Neuronal stem cell (in vitro differentiated cells): ENCODE results near the gene PLXNA4.

Experiments
- DNase-seq: peaks from one replicate; pipeline ENCODE4 v3.0.0-alpha.2; 2013; ENCODE audit warnings: low spot score
- H2AFZ ChIP-seq: one replicate; pipeline ENCODE4 v1.6.1; 2013; ENCODE audit warnings: mild to moderate bottlenecking, low read length, inconsistent platforms
- H2AK5ac ChIP-seq: 2 replicates; pipeline ENCODE4 v1.6.1; 2013; ENCODE audit warnings: low read depth, mild to moderate bottlenecking, inconsistent platforms, low read length, moderate library complexity, mixed read lengths
- H2BK120ac ChIP-seq: 2 replicates; pipeline ENCODE4 v1.6.1; 2013; ENCODE audit warnings: low read depth, mild to moderate bottlenecking, inconsistent platforms, low read length, moderate library complexity, mixed read lengths
- H2BK12ac ChIP-seq: one replicate; pipeline ENCODE4 v1.6.1; 2013; ENCODE audit warnings: low read length, inconsistent platforms
- H2BK15ac ChIP-seq: 2 replicates; pipeline ENCODE4 v1.6.1; 2013; ENCODE audit warnings: mild to moderate bottlenecking, low read length, inconsistent platforms, mixed read lengths
- H2BK5ac ChIP-seq: one replicate; pipeline ENCODE4 v1.6.1; 2013; ENCODE audit warnings: inconsistent platforms, mild to moderate bottlenecking, low read length, moderate library complexity
- H3K14ac ChIP-seq: one replicate; pipeline ENCODE4 v1.6.1; 2013; ENCODE audit warnings: low read length, inconsistent platforms
- H3K18ac ChIP-seq: 2 replicates; pipeline ENCODE4 v1.6.1; 2013; ENCODE audit warnings: low read length, inconsistent platforms
- H3K23ac ChIP-seq: 2 replicates; pipeline ENCODE4 v1.6.1; 2013; ENCODE audit warnings: low read depth, mild to moderate bottlenecking, mixed read lengths, low read length, inconsistent platforms; ENCODE audit not compliant: poor library complexity
- H3K27ac ChIP-seq: replicated peaks from 3 replicates; pipeline ENCODE4 v1.5.1; 2013; ENCODE audit warnings: low read length, inconsistent platforms
- H3K27me3 ChIP-seq, 3 experiments: 2 replicates each; pipeline ENCODE4 v1.6.1; 2013; ENCODE audit warnings: low read length in 3 of 3, mild to moderate bottlenecking in 2 of 3, inconsistent platforms in 1 of 3, low read depth in 1 of 3, mixed read lengths in 1 of 3, moderate library complexity in 1 of 3; ENCODE audit not compliant: control insufficient read depth in 3 of 3, insufficient read depth in 3 of 3
- H3K36me3 ChIP-seq, 2 donors: replicated peaks in 1 of 2; 2 replicates each; pipeline ENCODE4 v1.6.1; 2013; ENCODE audit warnings: low read length in 2 of 2; ENCODE audit not compliant: control insufficient read depth in 2 of 2, insufficient read depth in 2 of 2
- H3K4ac ChIP-seq: 2 replicates; pipeline ENCODE4 v1.6.1; 2013; ENCODE audit warnings: inconsistent platforms, mild to moderate bottlenecking, low read length, moderate library complexity
- H3K4me1 ChIP-seq, 2 donors: 1 replicate in 1 of 2; 2 replicates in 1 of 2; pipeline ENCODE4 v1.6.1; 2013; ENCODE audit warnings: low read length in 2 of 2, low read depth in 1 of 2; ENCODE audit not compliant: control insufficient read depth in 2 of 2, insufficient read depth in 1 of 2
- H3K4me2 ChIP-seq: one replicate; pipeline ENCODE4 v1.6.1; 2013; ENCODE audit warnings: mild to moderate bottlenecking, low read length, inconsistent platforms; ENCODE audit not compliant: insufficient read depth, poor library complexity, severe bottlenecking
- H3K4me3 ChIP-seq, 2 donors: 2 replicates each; pipeline ENCODE4 v1.5.1; 2013; ENCODE audit warnings: low read length in 2 of 2, mild to moderate bottlenecking in 2 of 2, inconsistent platforms in 1 of 2, moderate library complexity in 1 of 2
- H3K79me1 ChIP-seq: one replicate; pipeline ENCODE4 v1.6.1; 2013; ENCODE audit warnings: low read depth, mild to moderate bottlenecking, inconsistent platforms, low read length, moderate library complexity
- H3K9ac ChIP-seq: one replicate; pipeline ENCODE4 v1.6.1; 2013; ENCODE audit warnings: mild to moderate bottlenecking, low read depth, low read length, inconsistent platforms; ENCODE audit not compliant: poor library complexity
- H3K9me3 ChIP-seq, 2 donors: replicated peaks in 1 of 2; 2 replicates each; pipeline versions ENCODE3 to v1.6.1; 2013; ENCODE audit warnings: low read length in 2 of 2, mild to moderate bottlenecking in 2 of 2, inconsistent platforms in 1 of 2, low read depth in 1 of 2, mixed read lengths in 1 of 2, moderate library complexity in 1 of 2; ENCODE audit not compliant: control insufficient read depth in 2 of 2, insufficient read depth in 1 of 2
- H4K8ac ChIP-seq: one replicate; pipeline ENCODE4 v1.6.1; 2013; ENCODE audit warnings: low read depth, mild to moderate bottlenecking, inconsistent platforms, low read length, moderate library complexity
- H4K91ac ChIP-seq: one replicate; pipeline ENCODE4 v1.6.1; 2013; ENCODE audit warnings: low read length, low read depth, mild to moderate bottlenecking, inconsistent platforms; ENCODE audit not compliant: poor library complexity
- WGBS, 2 donors: extraction: QIAGEN DNeasy Blood & Tissue Kit; methylation state at CpG; one replicate each; pipeline ENCODE4 v1.1.7; 2013; ENCODE audit warnings: missing lambda C conversion rate in 2 of 2, mixed read lengths in 1 of 2; ENCODE audit not compliant: insufficient read length in 2 of 2, insufficient replicate concordance in 1 of 2; ENCODE audit errors: extremely low coverage in 2 of 2; 5-methylcytosine and 5-hydroxymethylcytosine counted together

The PLXNA4 gene

DNA sequence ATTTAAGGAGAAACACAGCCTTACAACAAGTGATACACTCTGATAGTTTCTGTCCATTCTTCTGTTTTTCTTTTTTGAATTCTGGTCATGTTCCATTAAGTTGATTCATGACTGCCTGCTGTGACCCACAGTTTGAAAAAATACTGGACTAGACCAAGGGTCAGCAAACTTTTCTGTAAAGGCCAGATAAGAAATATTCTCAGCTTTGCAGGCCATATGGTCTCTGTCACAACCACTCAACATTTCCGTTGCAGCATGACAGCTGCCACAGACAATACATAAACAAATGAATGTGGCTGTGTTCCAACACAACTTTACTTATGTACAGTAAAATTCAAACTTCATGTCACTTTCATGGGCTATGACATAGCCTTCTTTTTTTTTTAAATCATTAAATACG is 156.7 kb downstream of the PLXNA4 start:
- no peak overlapping the region for H2AFZ ChIP-seq
- H3K4me3 ChIP-seq, result no peak overlapping the region
- no peaks in the 10 kb centered on the region for H3K79me1 ChIP-seq
- H3K27ac ChIP-seq, result no peak overlapping the region
- H3K23ac ChIP-seq, result no peak overlapping the region
- no peak overlapping the region for H2BK12ac ChIP-seq
- H3K4me2 ChIP-seq, result no peak overlapping the region
- H3K18ac ChIP-seq, result no peak overlapping the region
- H2BK5ac ChIP-seq, result no peak overlapping the region
- no peak overlapping the region for H3K9ac ChIP-seq
- no peak overlapping the region for H4K8ac ChIP-seq
- no peak overlapping the region for H2BK15ac ChIP-seq
- peaks cover 0 to 14% of the 10 kb centered on the region in 2 donors for H3K4me1 ChIP-seq
- DNase-seq, result no peak
- no peaks in the 10 kb centered on the region for H3K9me3 ChIP-seq
- H4K91ac ChIP-seq, result no peak overlapping the region
- H3K36me3 ChIP-seq, result no peaks in the 10 kb centered on the region
- H2BK120ac ChIP-seq, result no peak overlapping the region
- no CpG with 5 or more reads among the region's 2 CpGs for WGBS, 2 donors
- H3K14ac ChIP-seq, result no peak overlapping the region
- H2AK5ac ChIP-seq, result no peak overlapping the region
- no peak overlapping the region for H3K4ac ChIP-seq
- H3K27me3 ChIP-seq, result no peaks in the 10 kb centered on the region

- H3K27me3 ChIP-seq, result no peaks in the 10 kb centered on the region
- H2BK5ac ChIP-seq, result no peak overlapping the region
- H3K9ac ChIP-seq, result no peak overlapping the region
- H3K4me1 ChIP-seq, result peaks cover 0 to 7% of the 10 kb centered on the region in 2 donors
- no peak overlapping the region for H2BK12ac ChIP-seq
- no peaks in the 10 kb centered on the region for H3K9me3 ChIP-seq
- H3K4me2 ChIP-seq, result no peak overlapping the region
- H2BK15ac ChIP-seq, result no peak overlapping the region
- H3K14ac ChIP-seq, result no peak overlapping the region
- H4K91ac ChIP-seq, result no peak overlapping the region
- no peak overlapping the region for H3K23ac ChIP-seq
- no peak overlapping the region for H3K27ac ChIP-seq
- H3K36me3 ChIP-seq, result no peaks in the 10 kb centered on the region
- no peak overlapping the region for H2AK5ac ChIP-seq
- H3K4me3 ChIP-seq, result no peak overlapping the region
- no peak overlapping the region for H3K18ac ChIP-seq
- no peak for DNase-seq
- H2AFZ ChIP-seq, result no peak overlapping the region
- H4K8ac ChIP-seq, result no peak overlapping the region
- no peaks in the 10 kb centered on the region for H3K79me1 ChIP-seq
- WGBS, 2 donors, result no CpG with 5 or more reads among the region's 6 CpGs
- no peak overlapping the region for H2BK120ac ChIP-seq
- H3K4ac ChIP-seq, result no peak overlapping the region
These were observed 157.4 kb downstream of the PLXNA4 start for GRCh38 chr7:132418840-132419239.

- Histone ChIP-seq H3K4me3 (no peak overlapping the region), H2BK5ac (no peak overlapping the region), H3K27ac (no peak overlapping the region), H3K23ac (no peak overlapping the region), H4K8ac (no peak overlapping the region), H3K9ac (no peak overlapping the region), H3K18ac (no peak overlapping the region), H2AFZ (no peak overlapping the region), H3K27me3 (no peaks in the 10 kb centered on the region), H3K9me3 (no peaks in the 10 kb centered on the region), H2BK12ac (no peak overlapping the region), H3K79me1 (no peaks in the 10 kb centered on the region), H2AK5ac (no peak overlapping the region), H2BK15ac (no peak overlapping the region), H3K36me3 (no peaks in the 10 kb centered on the region), H2BK120ac (no peak overlapping the region), H3K4me2 (no peak overlapping the region), H3K14ac (no peak overlapping the region), H3K4ac (no peak overlapping the region), H3K4me1 (peaks cover 0 to 3% of the 10 kb centered on the region in 2 donors), H4K91ac (no peak overlapping the region)
- no peak for DNase-seq
- WGBS, 2 donors, result no CpG with 5 or more reads among the region's 9 CpGs
These were observed 159.0 kb downstream of the PLXNA4 start for GRCh38 chr7:132417103-132417906.

DNA sequence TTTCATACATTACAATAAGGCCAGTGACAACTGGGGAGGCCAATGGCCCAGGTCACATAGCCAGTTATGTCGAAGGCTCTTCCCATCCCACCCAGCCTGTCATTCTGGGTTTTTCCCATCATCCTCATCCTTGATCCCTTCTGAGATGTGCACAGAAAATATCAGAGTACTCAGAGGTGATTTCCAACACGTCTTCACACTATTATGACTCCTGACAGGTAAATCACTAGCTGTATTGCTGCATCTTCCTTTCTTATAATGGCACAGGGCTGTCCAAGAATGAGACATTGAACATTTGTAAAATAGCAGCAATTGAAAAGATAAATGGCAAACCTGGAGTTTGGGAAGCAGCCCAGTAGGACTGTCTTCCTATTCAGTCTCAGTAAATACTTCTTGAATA is 159.9 kb downstream of the PLXNA4 start:
- no CpG with 5 or more reads among the region's 2 CpGs for WGBS, 2 donors
- Histone ChIP-seq H4K8ac (no peak overlapping the region), H3K23ac (no peak overlapping the region), H3K18ac (no peak overlapping the region), H3K36me3 (no peaks in the 10 kb centered on the region), H2BK12ac (no peak overlapping the region), H3K9ac (no peak overlapping the region), H3K4me2 (no peak overlapping the region), H2BK120ac (no peak overlapping the region), H2AK5ac (no peak overlapping the region), H2BK5ac (no peak overlapping the region), H3K4ac (no peak overlapping the region), H3K9me3 (no peaks in the 10 kb centered on the region), H3K4me3 (no peak overlapping the region), H2AFZ (no peak overlapping the region), H2BK15ac (no peak overlapping the region), H3K27me3 (no peaks in the 10 kb centered on the region), H4K91ac (no peak overlapping the region), H3K14ac (no peak overlapping the region), H3K79me1 (no peaks in the 10 kb centered on the region), H3K27ac (no peak overlapping the region), H3K4me1 (peaks cover 0 to 3% of the 10 kb centered on the region in 2 donors)
- no peak for DNase-seq
